Activated T-cell treated with anti-CD3 and anti-CD28 coated beads for 4 hours (primary cell): ENCODE measurements around the gene VPS18.

Experiments
- DNase-seq: peaks from one replicate; pipeline ENCODE4 v3.0.0-alpha.2; 2020

Gene VPS18

GRCh38 chr15:40869686-40870085 lies 24.6 kb upstream of the VPS18 start:
- DNase-seq, result no peak

- no peak for DNase-seq
Observed at GRCh38 chr15:40870716-40871115, 23.5 kb upstream of the VPS18 start.

- peak; percentile 28 for DNase-seq
Observed at GRCh38 chr15:40871749-40872617, 22.3 kb upstream of the VPS18 start.

GRCh38 chr15:40872791-40873693 lies 21.2 kb upstream of the VPS18 start:
- DNase-seq, result no peak

- DNase-seq, result peak; percentile 27
Observed at GRCh38 chr15:40873694-40874561, 20.3 kb upstream of the VPS18 start, which contains the start of gene RHOV. Gene RHOV, minus strand, starts transcription at chr15:40874234. Its CDS starts 95 bp downstream, at chr15:40874139.

GRCh38 chr15:40875991-40876730 lies 18.1 kb upstream of the VPS18 start:
- no peak for DNase-seq

DNA sequence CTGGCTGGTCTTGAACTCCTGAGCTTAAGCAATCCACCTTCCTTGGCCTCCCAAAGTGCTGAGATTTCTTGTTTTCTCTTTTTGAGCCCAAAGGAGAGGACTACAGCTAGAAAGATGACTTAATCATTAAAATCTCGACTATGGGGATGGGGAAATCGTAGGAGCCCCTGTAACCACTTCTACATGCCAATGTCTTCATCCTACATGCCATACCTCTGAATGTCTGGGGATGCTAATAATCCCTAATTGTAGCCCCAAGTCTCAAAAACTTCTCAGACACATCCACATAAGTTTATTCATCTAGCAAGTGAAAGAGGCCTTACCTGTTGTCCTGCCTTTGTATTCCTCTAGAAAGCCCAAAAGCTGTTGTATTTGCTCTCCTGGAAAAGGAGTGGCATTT lies 16.6 kb upstream of the VPS18 start:
- no peak for DNase-seq

DNA sequence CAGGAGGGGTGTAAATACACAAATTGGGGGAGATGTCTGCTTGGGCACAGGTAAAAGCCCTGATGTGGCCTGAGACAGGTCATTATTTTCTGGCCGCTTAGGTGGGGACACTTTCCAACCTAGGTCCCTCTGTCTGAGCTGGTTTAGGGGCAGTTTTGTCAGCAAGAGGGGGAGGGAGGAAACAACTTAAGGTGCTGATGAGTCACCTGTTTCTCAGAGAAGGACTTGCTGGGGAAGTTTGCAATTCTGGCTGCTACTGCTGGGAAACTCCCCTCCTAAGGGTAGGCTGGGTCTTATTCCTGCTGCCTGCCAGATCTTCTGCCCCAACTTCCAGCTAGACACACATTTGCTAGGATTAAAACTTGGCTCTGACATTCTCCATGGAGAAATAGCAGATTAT lies 15.5 kb upstream of the VPS18 start:
- DNase-seq, result no peak

- DNase-seq, result no peak
Observed at GRCh38 chr15:40879609-40880008, 14.6 kb upstream of the VPS18 start.

DNA sequence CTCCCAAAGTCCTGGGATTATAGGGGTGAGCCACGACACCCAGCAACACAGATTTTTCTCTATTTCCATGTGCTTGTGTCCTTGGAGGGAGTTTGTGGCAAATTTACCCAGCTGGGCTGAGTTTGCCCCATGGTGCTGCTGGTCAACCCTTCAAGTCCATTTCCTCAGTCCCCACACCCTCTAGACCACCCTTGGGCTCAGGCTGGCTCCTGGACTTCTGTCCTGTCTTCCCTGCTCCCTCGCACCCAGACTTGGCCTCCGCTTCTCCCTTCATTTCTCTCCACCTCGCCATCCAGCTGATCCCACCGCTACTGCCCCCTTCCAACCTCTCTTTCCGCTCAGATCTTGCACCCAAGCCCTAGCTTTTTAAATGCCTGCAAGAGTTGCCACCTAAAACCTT lies 12.9 kb upstream of the VPS18 start:
- no peak for DNase-seq

DNA sequence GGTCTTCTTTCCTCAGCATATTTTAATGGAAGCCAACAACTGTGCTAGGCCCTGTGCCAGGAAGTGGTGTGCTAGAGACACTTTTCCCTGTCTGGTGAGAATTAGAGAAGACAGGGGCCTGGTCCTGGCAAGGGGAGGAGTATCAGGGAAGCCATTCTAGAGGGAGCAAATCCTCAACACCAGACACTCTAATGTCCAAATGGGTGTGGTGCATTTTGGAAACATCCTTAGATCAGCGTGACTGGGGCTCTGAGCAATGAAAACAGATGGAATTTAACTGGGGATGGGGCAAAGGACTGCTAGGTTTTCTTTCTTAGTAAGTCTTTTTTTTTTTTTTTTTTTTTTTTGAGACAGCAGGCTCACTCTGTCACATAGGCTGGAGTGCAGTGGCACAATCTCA lies 7.7 kb upstream of the VPS18 start:
- DNase-seq, result no peak

- no peak for DNase-seq
Observed at GRCh38 chr15:40889112-40889511, 5.1 kb upstream of the VPS18 start.

- DNase-seq, result no peak
Observed at GRCh38 chr15:40891138-40891537, 3.1 kb upstream of the VPS18 start.

GRCh38 chr15:40891810-40892446 lies 2.3 kb upstream of the VPS18 start:
- no peak for DNase-seq

DNA sequence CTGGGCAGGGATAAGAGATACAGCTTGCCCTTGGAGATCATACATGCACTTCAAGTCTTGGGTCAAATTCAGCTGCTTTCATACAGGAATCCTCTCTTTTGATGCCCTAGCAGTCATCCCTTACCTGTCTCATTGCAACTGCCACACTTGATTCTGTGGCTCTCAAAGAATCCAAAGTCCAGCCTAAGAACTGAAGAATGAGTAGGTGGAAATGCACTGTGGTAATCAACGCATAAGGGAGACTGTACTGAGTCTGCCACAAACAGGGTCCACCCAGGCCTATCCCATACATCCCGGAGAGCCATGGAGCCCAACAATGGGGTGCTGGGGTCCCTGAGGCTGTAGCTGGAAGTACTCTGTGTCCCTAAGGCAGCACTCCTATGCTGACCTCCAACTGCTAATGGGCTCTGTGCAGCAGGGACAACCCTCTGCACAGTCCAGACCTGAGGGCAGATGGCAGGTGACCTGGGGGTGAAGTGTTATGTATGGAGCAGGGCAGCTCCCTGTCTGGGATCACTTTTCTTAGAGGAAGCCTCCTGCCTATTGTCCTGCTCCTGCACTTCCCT lies 1.7 kb upstream of the VPS18 start:
- DNase-seq, result no peak

DNA sequence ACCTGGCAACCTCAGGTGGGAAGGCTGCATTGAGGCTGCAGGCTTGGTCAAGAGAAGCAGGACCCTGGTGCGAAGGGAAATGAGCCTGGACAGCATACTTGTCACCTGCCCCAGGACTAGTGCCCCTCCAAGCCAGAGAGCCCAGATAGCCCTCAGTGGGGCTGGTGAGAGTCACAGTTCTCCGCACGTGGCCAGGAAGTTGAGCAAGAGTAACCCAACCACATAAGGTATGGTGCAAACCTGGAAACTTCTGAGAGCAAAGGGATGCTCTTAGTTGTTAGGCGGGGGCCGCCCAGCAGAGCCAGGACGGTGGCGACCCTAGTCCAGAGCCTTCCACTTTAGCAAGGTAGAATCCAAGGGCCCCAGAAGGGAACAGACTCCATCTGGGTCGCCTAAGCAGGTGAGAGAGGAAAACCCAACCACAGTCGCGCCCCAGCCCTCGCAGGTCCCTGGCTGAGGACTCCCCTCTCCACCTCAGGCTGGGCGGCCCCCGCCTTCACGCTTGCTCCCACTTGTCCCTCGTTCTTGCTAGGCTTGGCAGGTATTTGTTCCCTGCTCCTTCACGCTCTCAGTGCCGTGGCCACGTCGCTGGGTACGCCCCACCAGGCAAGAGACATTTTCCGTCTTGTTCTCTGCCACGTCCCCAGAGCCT lies 1.1 kb upstream of the VPS18 start:
- no peak for DNase-seq

DNA sequence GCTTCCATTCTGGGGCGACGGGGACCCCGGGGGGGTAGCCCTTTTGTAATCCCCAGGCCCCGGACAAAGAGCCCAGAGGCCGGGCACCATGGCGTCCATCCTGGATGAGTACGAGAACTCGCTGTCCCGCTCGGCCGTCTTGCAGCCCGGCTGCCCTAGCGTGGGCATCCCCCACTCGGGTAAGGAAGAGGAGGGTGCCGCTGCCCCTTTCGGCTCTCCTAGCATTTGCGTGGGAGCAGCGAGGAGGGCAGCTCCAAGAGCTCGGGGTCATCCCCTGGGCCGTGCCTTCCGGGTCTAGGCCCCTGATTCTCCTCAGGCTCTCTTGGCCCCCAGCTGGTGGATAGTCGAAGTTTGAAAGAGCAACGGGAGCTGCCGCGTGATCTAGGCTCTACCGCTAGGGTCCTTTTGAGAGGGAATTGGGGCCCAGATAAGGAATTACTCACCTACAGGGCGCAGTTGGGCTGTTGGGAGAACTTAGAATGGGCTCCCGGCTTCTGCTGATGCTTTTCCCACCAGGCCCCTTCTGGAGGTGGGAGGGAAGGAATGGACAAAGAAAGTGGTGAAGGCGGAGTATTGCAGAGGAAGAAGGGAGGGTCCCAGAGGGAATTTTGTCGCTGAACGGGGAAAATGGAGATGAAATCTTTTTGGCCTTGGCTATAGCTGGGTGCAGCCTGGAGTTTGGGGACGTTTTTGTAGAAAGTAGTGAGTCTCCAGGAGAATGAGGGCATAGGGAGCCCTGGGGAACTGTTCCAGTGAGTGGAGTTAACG lies 615 bp downstream of the VPS18 start:
- peak; percentile 29 for DNase-seq

GRCh38 chr15:40899536-40900207 lies 5.4 kb downstream of the VPS18 start:
- no peak for DNase-seq
